ENCODE data around the gene GDF2. TPM values are rescaled to one million over a fixed set of nuclear protein-coding genes. Genes with fewer than 3 reads are reported as not detected.

Gene GDF2
- total RNA-seq, 4 donors from 2014 or later = not detected

- peaks cover 7 to 13% (median 9%) of the 10 kb centered on the region in 3 donors for H3K27me3 ChIP-seq
- H3K4me1 ChIP-seq = peaks cover 0 to 2% of the 10 kb centered on the region in 2 donors
- TF ChIP-seq POLR2A (IDR thresholded peaks at IDR 0.05) (no peak), CTCF (IDR thresholded peaks at IDR 0.05 in 4 of 5, conservative IDR thresholded peaks at IDR 0.05 in 1 of 5) (no peak)
- no peak for DNase-seq
- in situ Hi-C loops (cut with MboI; ENCODE audit: low sequenced_read_pairs in 4 of 4) (loop anchor here in 2 of 4 donors (10.0 kb wide), 2 partner anchors 269 to 279 kb away; no protein-coding TSS in a partner anchor), intact Hi-C loops (cut with DNase I; ENCODE audit: low total_unique reads) (no loop called here)
- H3K27ac ChIP-seq = no peak overlapping the region
- H3K9me3 ChIP-seq = no peaks in the 10 kb centered on the region
- no peak overlapping the region for H3K4me3 ChIP-seq
- H3K36me3 ChIP-seq = no peaks in the 10 kb centered on the region
- no peak for ATAC-seq
Observed at GRCh38 chr10:47303866-47304265, 18.4 kb upstream of the GDF2 start.

DNA sequence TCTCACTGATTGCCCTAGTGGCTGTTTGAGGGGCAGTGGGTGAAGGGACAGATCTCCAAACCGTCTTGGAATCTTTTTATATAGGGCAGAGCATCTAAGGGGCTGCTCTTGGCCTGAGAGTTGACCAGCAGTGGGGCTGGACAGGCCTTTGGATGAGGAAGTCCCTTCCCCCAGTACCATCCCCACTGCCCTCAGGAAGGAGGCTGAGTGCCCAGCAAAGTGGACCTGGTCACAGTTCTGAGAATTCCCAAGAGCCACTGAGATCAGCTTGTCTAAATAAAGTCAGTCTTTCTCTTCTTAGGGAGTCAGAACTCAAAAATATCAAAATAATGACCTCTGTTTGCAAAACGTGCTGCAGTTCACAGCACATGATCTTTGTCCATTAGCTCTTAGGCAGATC lies 16.7 kb upstream of the GDF2 start:
- peaks cover 0 to under 1% of the 10 kb centered on the region in 2 donors for H3K4me1 ChIP-seq
- H3K27ac ChIP-seq = no peak overlapping the region
- H3K36me3 ChIP-seq = no peaks in the 10 kb centered on the region
- no peak overlapping the region for H3K4me3 ChIP-seq
- no peak for ATAC-seq
- H3K9me3 ChIP-seq = no peaks in the 10 kb centered on the region
- no peak for DNase-seq
- in situ Hi-C loops (cut with MboI; ENCODE audit: low sequenced_read_pairs in 4 of 4) = loop anchor here in 2 of 4 donors (10.0 kb wide), 2 partner anchors 271 to 281 kb away; no protein-coding TSS in a partner anchor
- TF ChIP-seq POLR2A (IDR thresholded peaks at IDR 0.05) (no peak), CTCF (IDR thresholded peaks at IDR 0.05 in 4 of 5, conservative IDR thresholded peaks at IDR 0.05 in 1 of 5) (no peak)
- intact Hi-C loops (cut with DNase I; ENCODE audit: low total_unique reads) = no loop called here
- H3K27me3 ChIP-seq = peaks cover 5 to 10% (median 9%) of the 10 kb centered on the region in 3 donors

- TF ChIP-seq CTCF (IDR thresholded peaks at IDR 0.05 in 4 of 5, conservative IDR thresholded peaks at IDR 0.05 in 1 of 5) = no peak
- no peak for TF ChIP-seq POLR2A (IDR thresholded peaks at IDR 0.05)
- peaks cover 0 to 1% (median 0%) of the 10 kb centered on the region in 3 donors for H3K27me3 ChIP-seq
- intact Hi-C loops (cut with DNase I; ENCODE audit: low total_unique reads) (no loop called here), in situ Hi-C loops (cut with MboI; ENCODE audit: low sequenced_read_pairs in 4 of 4) (loop anchor here in 2 of 4 donors (10.0 kb wide), 2 partner anchors 272 to 282 kb away; no protein-coding TSS in a partner anchor)
- no peaks in the 10 kb centered on the region for H3K4me1 ChIP-seq
- no peaks in the 10 kb centered on the region for H3K36me3 ChIP-seq
- H3K9me3 ChIP-seq = no peaks in the 10 kb centered on the region
- no peak for DNase-seq
- ATAC-seq = no peak
- H3K4me3 ChIP-seq = no peak overlapping the region
- H3K27ac ChIP-seq = no peak overlapping the region
Observed at GRCh38 chr10:47306387-47307210, 15.7 kb upstream of the GDF2 start.

DNA sequence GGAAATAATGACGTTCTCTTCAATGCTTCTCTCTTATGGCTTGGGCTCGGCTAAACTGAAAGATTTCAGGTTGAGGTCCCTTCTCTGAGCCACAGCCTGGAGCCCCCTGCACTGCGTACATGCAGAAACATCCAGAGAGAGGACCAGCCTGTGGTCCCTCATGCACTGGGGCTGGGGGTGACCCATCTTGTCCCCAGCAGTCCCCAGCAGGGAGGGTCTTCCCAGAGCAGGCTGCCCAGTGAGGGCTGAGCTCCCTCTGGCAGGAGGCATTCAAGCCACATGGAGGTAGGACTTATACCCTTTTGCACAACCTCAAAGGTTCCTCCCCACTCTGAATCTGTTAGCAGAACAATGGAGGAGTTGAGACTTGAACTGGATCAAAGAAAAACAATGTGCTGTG lies 14.9 kb upstream of the GDF2 start:
- DNase-seq = no peak
- Histone ChIP-seq H3K27ac (no peak overlapping the region), H3K9me3 (no peaks in the 10 kb centered on the region), H3K4me1 (no peaks in the 10 kb centered on the region), H3K36me3 (no peaks in the 10 kb centered on the region), H3K27me3 (no peaks in the 10 kb centered on the region), H3K4me3 (no peak overlapping the region)
- in situ Hi-C loops (cut with MboI; ENCODE audit: low sequenced_read_pairs in 4 of 4) (loop anchor here in 2 of 4 donors (10.0 kb wide), 2 partner anchors 273 to 283 kb away; no protein-coding TSS in a partner anchor), intact Hi-C loops (cut with DNase I; ENCODE audit: low total_unique reads) (no loop called here)
- no peak for ATAC-seq
- TF ChIP-seq CTCF (IDR thresholded peaks at IDR 0.05 in 4 of 5, conservative IDR thresholded peaks at IDR 0.05 in 1 of 5) (no peak), POLR2A (IDR thresholded peaks at IDR 0.05) (no peak)
